HCT116 (cell line): ENCODE measurements around the gene SPATA2L. TPM values are rescaled to one million over a fixed set of nuclear protein-coding genes. Genes with fewer than 3 reads are reported as not detected.
A peak's percentile ranks its signal among the peaks of the same experiment; 100 is the strongest.

Experiments used
- ATAC-seq: fragments of 200-7000 bp; cut with Tn5 transposase; 2 replicates; pipeline ENCODE4 v1.9.1; 2020; ENCODE audit warnings: mild to moderate bottlenecking, moderate library complexity
- BruUV-seq: library from RNA; stranded (reverse); fragments of 400-500 nt; replicated peaks from 2 replicates; lab custom pipeline; 2021; lab: Mats Ljungman, UMichigan
- CTCF ChIA-PET: fragments of 300-600 bp; sonication (Branson Sonifier 250); formaldehyde crosslinking; loops from one replicate; lab custom pipeline; 2021; ENCODE audit warnings: antibody characterized with exemption; lab: Charles Lee
- POLR2A ChIA-PET: fragments of 300-600, 350-600 bp; sonication (Branson Sonifier 250); formaldehyde crosslinking; loops from one replicate; lab custom pipeline; 2021; ENCODE audit warnings: antibody characterized with exemption; lab: Charles Lee
- RAD21 ChIA-PET, 2 experiments: fragments of 300-600 bp; sonication (Branson Sonifier 250); formaldehyde crosslinking; loops; one replicate each; lab custom pipeline; 2023; ENCODE audit warnings: low total read pairs in 2 of 2; ENCODE audit not compliant: uncharacterized antibody in 2 of 2, unreplicated experiment in 2 of 2, low non-redundant PET in 1 of 2; lab: Charles Lee
- DNase-seq: peaks from one replicate; pipeline ENCODE4 v3.0.0-alpha.2; 2010; ENCODE audit warnings: low read depth, low spot score
- H2AFZ ChIP-seq: fragments of 200-600 bp; shearing (Covaris generic), sonication (generic); 2 replicates; pipeline ENCODE4 v1.6.1; 2017; ENCODE audit warnings: low read depth, mixed run types, mixed read lengths, antibody characterized with exemption, low read length; ENCODE audit not compliant: poor library complexity, severe bottlenecking
- H3K27ac ChIP-seq: 2 replicates; pipeline ENCODE4 v1.5.1; 2012; ENCODE audit warnings: low read depth, low read length
- H3K27me3 ChIP-seq: fragments of 200-600 bp; sonication (generic); 2 replicates; pipeline ENCODE4 v1.6.1; 2016; ENCODE audit warnings: mixed run types, low read length, mixed read lengths; ENCODE audit not compliant: insufficient read depth
- H3K36me3 ChIP-seq, 2 experiments: fragments of 200-500 bp in 1 of 2; fragments of 200-600 bp in 1 of 2; sonication (Bioruptor generic) in 1 of 2; sonication (generic) in 1 of 2; 2 replicates each; pipeline versions ENCODE4 v1.5.1 to v1.6.1; 2014 to 2016; ENCODE audit warnings: low read length in 2 of 2, inconsistent platforms in 1 of 2, mixed read lengths in 1 of 2, mixed run types in 1 of 2; ENCODE audit not compliant: insufficient read depth in 2 of 2, control insufficient read depth in 1 of 2
- H3K4me1 ChIP-seq, 2 experiments: fragments of 200-600 bp in 1 of 2; sonication (generic) in 1 of 2; 2 replicates each; pipeline versions ENCODE4 v1.5.1 to v1.6.1; 2012 to 2017; ENCODE audit warnings: low read length in 2 of 2, inconsistent platforms in 1 of 2, mild to moderate bottlenecking in 1 of 2, mixed read lengths in 1 of 2, mixed run types in 1 of 2, moderate library complexity in 1 of 2; ENCODE audit not compliant: insufficient read depth in 2 of 2, control insufficient read depth in 1 of 2
- H3K4me2 ChIP-seq: fragments of 200-600 bp; sonication (generic); 2 replicates; pipeline ENCODE4 v1.6.1; 2017; ENCODE audit warnings: mixed run types, low read length, mixed read lengths
- H3K4me3 ChIP-seq, 2 experiments: fragments of 200-600 bp in 1 of 2; sonication (generic) in 1 of 2; replicated peaks in 1 of 2; 2 replicates each; pipeline ENCODE4 v1.5.1; 2011 to 2016; ENCODE audit warnings: low read length in 2 of 2, control low read depth in 1 of 2, low read depth in 1 of 2, mild to moderate bottlenecking in 1 of 2, mixed read lengths in 1 of 2, mixed run types in 1 of 2
- H3K79me2 ChIP-seq: fragments of 200-600 bp; sonication (generic); 2 replicates; pipeline ENCODE4 v1.6.1; 2017; ENCODE audit warnings: mild to moderate bottlenecking, mixed run types, low read length, moderate library complexity, mixed read lengths; ENCODE audit not compliant: insufficient read depth
- H3K9ac ChIP-seq: fragments of 200-600 bp; sonication (generic); 2 replicates; pipeline ENCODE4 v1.6.1; 2016; ENCODE audit warnings: low read length, mixed read lengths
- H3K9me2 ChIP-seq: fragments of 200-600 bp; sonication (generic), shearing (Covaris generic); 2 replicates; pipeline ENCODE4 v1.6.1; 2017; ENCODE audit warnings: mixed run types, mild to moderate bottlenecking, moderate library complexity; ENCODE audit not compliant: insufficient read depth
- H3K9me3 ChIP-seq, 2 experiments: fragments of 200-500 bp in 1 of 2; fragments of 200-600 bp in 1 of 2; sonication (Bioruptor generic) in 1 of 2; sonication (generic) in 1 of 2; 2 replicates each; pipeline ENCODE4 v1.6.1; 2014 to 2017; ENCODE audit warnings: low read length in 2 of 2, mixed read lengths in 2 of 2, inconsistent platforms in 1 of 2, low read depth in 1 of 2, mild to moderate bottlenecking in 1 of 2, mixed run types in 1 of 2, moderate library complexity in 1 of 2; ENCODE audit not compliant: control insufficient read depth in 1 of 2, insufficient read depth in 1 of 2
- H4K20me1 ChIP-seq: fragments of 200-600 bp; sonication (generic), shearing (Covaris generic); 2 replicates; pipeline ENCODE4 v1.6.1; 2017; ENCODE audit warnings: mixed run types, mild to moderate bottlenecking, moderate library complexity; ENCODE audit not compliant: insufficient read depth
- CBX3 ChIP-seq: IDR thresholded peaks from 2 replicates; pipeline ENCODE4 v1.6.1; 2012; ENCODE audit warnings: low read depth
- EGR1 ChIP-seq: IDR thresholded peaks from 2 replicates; pipeline ENCODE4 v1.6.1; 2012; ENCODE audit warnings: low read depth
- ELF1 ChIP-seq: IDR thresholded peaks from 2 replicates; pipeline ENCODE4 v1.6.1; 2012; ENCODE audit warnings: low read depth, borderline replicate concordance
- EZH2phosphoT487 ChIP-seq: fragments of 200-600 bp; IDR thresholded peaks from 2 replicates; pipeline ENCODE4 v1.6.1; 2018; ENCODE audit warnings: antibody characterized with exemption, borderline replicate concordance
- FOSL1 ChIP-seq: IDR thresholded peaks from 2 replicates; pipeline ENCODE4 v1.6.1; 2012; ENCODE audit warnings: low read depth
- JUND ChIP-seq: IDR thresholded peaks from 2 replicates; pipeline ENCODE4 v1.6.1; 2012
- POLR2A ChIP-seq: IDR thresholded peaks from 2 replicates; pipeline ENCODE4 v1.7.0; 2011; ENCODE audit warnings: borderline replicate concordance; ENCODE audit not compliant: insufficient read depth, insufficient read length; ENCODE audit errors: extremely low read depth
- POLR2AphosphoS5 ChIP-seq: IDR thresholded peaks from 2 replicates; pipeline ENCODE4 v1.6.1; 2011; ENCODE audit warnings: mild to moderate bottlenecking, low read depth, low read length, moderate library complexity
- RAD21 ChIP-seq: IDR thresholded peaks from 2 replicates; pipeline ENCODE4 v1.6.1; 2012; ENCODE audit warnings: low read depth, mild to moderate bottlenecking
- SIN3A ChIP-seq: IDR thresholded peaks from 2 replicates; pipeline ENCODE4 v1.6.1; 2012; ENCODE audit warnings: low read depth
- YY1 ChIP-seq: IDR thresholded peaks from 2 replicates; pipeline ENCODE4 v1.6.1; 2011; ENCODE audit warnings: low read length, low read depth, moderate library complexity, mild to moderate bottlenecking; ENCODE audit not compliant: insufficient replicate concordance; ENCODE audit errors: extremely low read depth
- intact Hi-C: fragments of 100-400 bp; cut with micrococcal nuclease; formaldehyde crosslinking; loops from 2 replicates; pipeline ENCODE4 v1.10.0; 2022
- total RNA-seq: library from RNA; stranded (reverse); gene quantifications from one replicate; pipeline ENCODE4 v1.2.1, GENCODE V29; 2021; ENCODE audit not compliant: unreplicated experiment
- TF ChIP-seq, protein P1 (sequence below), 3 experiments: fragments of 200-600 bp in 1 of 3; sonication (generic) in 1 of 3; IDR thresholded peaks in 2 of 3; conservative IDR thresholded peaks in 1 of 3; 2 replicates each; pipeline ENCODE4 v1.5.1; 2012 to 2017; ENCODE audit warnings: low read depth in 2 of 3, low read length in 2 of 3, antibody characterized with exemption in 1 of 3, borderline replicate concordance in 1 of 3, control low read depth in 1 of 3, mild to moderate bottlenecking in 1 of 3, mixed read lengths in 1 of 3, mixed run types in 1 of 3, moderate library complexity in 1 of 3; ENCODE audit not compliant: insufficient read depth in 1 of 3
- TF ChIP-seq, protein P2 (sequence below): IDR thresholded peaks from 2 replicates; pipeline ENCODE4 v1.6.1; 2012
- TF ChIP-seq, protein P3 (sequence below): IDR thresholded peaks from 2 replicates; pipeline ENCODE4 v1.6.1; 2012

The SPATA2L gene
- total RNA-seq, 1 experiment from 2014 or later, result 50.5 TPM

DNA sequence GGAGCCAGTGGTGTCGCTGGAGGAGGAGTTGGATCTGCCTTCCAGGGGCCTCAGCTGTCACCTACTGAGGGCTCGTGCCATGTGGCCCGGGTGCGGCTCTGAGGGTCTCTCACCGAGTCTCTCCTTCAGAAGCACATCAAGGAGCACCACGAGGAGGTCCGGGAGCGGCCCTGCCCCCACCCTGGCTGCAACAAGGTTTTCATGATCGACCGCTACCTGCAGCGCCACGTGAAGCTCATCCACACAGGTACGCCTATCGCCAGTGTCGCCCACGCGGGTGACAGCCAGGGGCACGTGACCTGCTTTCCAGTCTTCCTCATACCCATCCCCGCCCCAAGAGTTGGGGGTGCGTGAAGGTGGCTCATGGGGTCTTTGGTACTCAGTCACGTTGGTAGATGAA is 32.3 kb upstream of the SPATA2L start:
- RAD21 ChIA-PET, result no interaction called here
- ATAC-seq (no peak), DNase-seq (no peak)
- TF ChIP-seq POLR2AphosphoS5 (peak; percentile 30; the same call in 1 of the 2 replicates), CBX3 (no peak)
- no peaks in the 10 kb centered on the region for H3K27me3 ChIP-seq
- no peaks in the 10 kb centered on the region; the same call in 1 of the 2 replicates for H4K20me1 ChIP-seq
- H3K27ac ChIP-seq, result no peak overlapping the region
- intact Hi-C loops, result no loop called here
- no peak overlapping the region for H3K4me2 ChIP-seq
- H3K79me2 ChIP-seq, result peaks cover 10% of the 10 kb centered on the region; the same call in 1 of the 2 replicates
- no peaks in the 10 kb centered on the region for H3K4me1 ChIP-seq
- H3K9me3 ChIP-seq, result no peaks in the 10 kb centered on the region
- H2AFZ ChIP-seq, result no peak overlapping the region
- no peak overlapping the region for H3K4me3 ChIP-seq
- H3K9ac ChIP-seq, result no peak overlapping the region
- CTCF ChIA-PET, result no interaction called here
- POLR2A ChIA-PET, result no interaction called here
- H3K9me2 ChIP-seq, result no peaks in the 10 kb centered on the region
- H3K36me3 ChIP-seq, result peaks cover 56 to 72% of the 10 kb centered on the region in 2 experiments
- no TSS peak for BruUV-seq

DNA sequence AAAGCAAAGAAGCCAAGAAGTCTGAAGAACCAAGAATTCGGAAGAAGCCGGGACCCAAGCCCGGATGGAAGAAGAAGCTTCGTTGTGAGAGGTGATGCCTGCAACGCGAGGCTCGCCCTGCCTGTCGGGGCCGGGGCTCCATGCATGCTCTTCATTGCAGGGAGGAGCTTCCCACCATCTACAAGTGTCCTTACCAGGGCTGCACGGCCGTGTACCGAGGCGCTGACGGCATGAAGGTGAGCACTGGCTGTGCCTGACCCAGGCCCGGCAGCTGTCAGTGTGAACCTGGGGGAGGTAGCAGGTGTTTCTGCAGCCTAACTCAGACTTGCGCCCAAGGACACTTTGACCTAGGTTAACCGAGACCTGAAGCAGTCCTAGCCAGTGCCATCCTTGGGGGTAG is 31.8 kb upstream of the SPATA2L start:
- H3K27me3 ChIP-seq, result no peaks in the 10 kb centered on the region
- no TSS peak for BruUV-seq

DNA sequence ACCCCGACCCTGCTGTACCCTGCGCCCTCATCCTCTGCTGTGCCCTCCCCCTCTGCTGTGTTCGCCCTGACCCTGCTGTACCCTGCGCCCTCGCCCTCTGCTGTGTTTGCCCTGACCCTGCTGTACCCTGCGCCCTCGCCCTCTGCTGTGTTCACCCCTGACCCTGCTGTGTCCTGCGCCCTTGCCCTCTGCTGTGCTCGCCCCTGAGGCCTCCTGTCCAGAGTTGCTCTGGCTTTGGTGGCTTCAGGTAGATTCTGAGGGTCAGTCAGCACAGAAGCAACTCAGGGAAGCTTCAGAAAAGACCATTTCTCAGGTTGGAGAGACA is 31.4 kb upstream of the SPATA2L start:
- CTCF ChIA-PET, result no interaction called here
- H3K27me3 ChIP-seq, result no peaks in the 10 kb centered on the region
- POLR2A ChIA-PET, result no interaction called here
- H4K20me1 ChIP-seq, result no peaks in the 10 kb centered on the region; the same call in 1 of the 2 replicates
- H3K79me2 ChIP-seq, result peaks cover 10% of the 10 kb centered on the region; the same call in 1 of the 2 replicates
- DNase-seq, result no peak
- H3K4me2 ChIP-seq, result no peak overlapping the region
- intact Hi-C loops, result no loop called here
- RAD21 ChIA-PET, result no interaction called here
- 0 out of 2 replicates have a peak, but pooled peaks have one; percentile 2 for ATAC-seq
- peaks cover 48 to 68% of the 10 kb centered on the region in 2 experiments for H3K36me3 ChIP-seq
- H3K4me3 ChIP-seq, result no peak overlapping the region
- no peak overlapping the region for H3K9ac ChIP-seq
- no peaks in the 10 kb centered on the region for H3K4me1 ChIP-seq
- no peaks in the 10 kb centered on the region for H3K9me3 ChIP-seq
- H2AFZ ChIP-seq, result no peak overlapping the region
- no TSS peak for BruUV-seq
- H3K9me2 ChIP-seq, result no peaks in the 10 kb centered on the region
- H3K27ac ChIP-seq, result no peak overlapping the region
- TF ChIP-seq SIN3A (no peak), EZH2phosphoT487 (no peak), EGR1 (no peak), YY1 (no peak), POLR2AphosphoS5 (no peak), POLR2A (no peak), JUND (no peak), RAD21 (no peak), FOSL1 (no peak)
- TF ChIP-seq, protein P1, sequence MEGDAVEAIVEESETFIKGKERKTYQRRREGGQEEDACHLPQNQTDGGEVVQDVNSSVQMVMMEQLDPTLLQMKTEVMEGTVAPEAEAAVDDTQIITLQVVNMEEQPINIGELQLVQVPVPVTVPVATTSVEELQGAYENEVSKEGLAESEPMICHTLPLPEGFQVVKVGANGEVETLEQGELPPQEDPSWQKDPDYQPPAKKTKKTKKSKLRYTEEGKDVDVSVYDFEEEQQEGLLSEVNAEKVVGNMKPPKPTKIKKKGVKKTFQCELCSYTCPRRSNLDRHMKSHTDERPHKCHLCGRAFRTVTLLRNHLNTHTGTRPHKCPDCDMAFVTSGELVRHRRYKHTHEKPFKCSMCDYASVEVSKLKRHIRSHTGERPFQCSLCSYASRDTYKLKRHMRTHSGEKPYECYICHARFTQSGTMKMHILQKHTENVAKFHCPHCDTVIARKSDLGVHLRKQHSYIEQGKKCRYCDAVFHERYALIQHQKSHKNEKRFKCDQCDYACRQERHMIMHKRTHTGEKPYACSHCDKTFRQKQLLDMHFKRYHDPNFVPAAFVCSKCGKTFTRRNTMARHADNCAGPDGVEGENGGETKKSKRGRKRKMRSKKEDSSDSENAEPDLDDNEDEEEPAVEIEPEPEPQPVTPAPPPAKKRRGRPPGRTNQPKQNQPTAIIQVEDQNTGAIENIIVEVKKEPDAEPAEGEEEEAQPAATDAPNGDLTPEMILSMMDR (IDR thresholded peaks at IDR 0.05 in 2 of 3, conservative IDR thresholded peaks at IDR 0.05 in 1 of 3; ENCODE audit: borderline replicate concordance in 1 of 3, insufficient read depth in 1 of 3, low read depth in 2 of 3, low read length in 2 of 3), result no peak
- TF ChIP-seq, protein P2, sequence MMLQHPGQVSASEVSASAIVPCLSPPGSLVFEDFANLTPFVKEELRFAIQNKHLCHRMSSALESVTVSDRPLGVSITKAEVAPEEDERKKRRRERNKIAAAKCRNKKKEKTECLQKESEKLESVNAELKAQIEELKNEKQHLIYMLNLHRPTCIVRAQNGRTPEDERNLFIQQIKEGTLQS, result no peak
- TF ChIP-seq, protein P3, sequence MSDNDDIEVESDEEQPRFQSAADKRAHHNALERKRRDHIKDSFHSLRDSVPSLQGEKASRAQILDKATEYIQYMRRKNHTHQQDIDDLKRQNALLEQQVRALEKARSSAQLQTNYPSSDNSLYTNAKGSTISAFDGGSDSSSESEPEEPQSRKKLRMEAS, result no peak

More for the DNA sequence above, 31.8 kb upstream of the SPATA2L start:
- ChIA-PET CTCF (no interaction called here), RAD21 (no interaction called here), POLR2A (no interaction called here)
- H3K36me3 ChIP-seq, result peaks cover 53 to 70% of the 10 kb centered on the region in 2 experiments
- peaks cover 10% of the 10 kb centered on the region; the same call in 1 of the 2 replicates for H3K79me2 ChIP-seq
- TF ChIP-seq SIN3A (no peak), ELF1 (no peak)
- H3K4me1 ChIP-seq, result no peaks in the 10 kb centered on the region
- H3K9ac ChIP-seq, result no peak overlapping the region
- H4K20me1 ChIP-seq, result no peaks in the 10 kb centered on the region; the same call in 1 of the 2 replicates
- intact Hi-C loops, result no loop called here
- H3K27ac ChIP-seq, result no peak overlapping the region
- no peak overlapping the region for H3K4me2 ChIP-seq
- H3K4me3 ChIP-seq, result no peak overlapping the region
- H3K9me3 ChIP-seq, result no peaks in the 10 kb centered on the region
- H3K9me2 ChIP-seq, result no peaks in the 10 kb centered on the region
- H2AFZ ChIP-seq, result no peak overlapping the region
- DNase-seq (no peak), ATAC-seq (no peak)
